Measurements from ENCODE around the gene PTPRN2. TPM values are rescaled to one million over a fixed set of nuclear protein-coding genes. Genes with fewer than 3 reads are reported as not detected.

PTPRN2 gene
- total and polyA plus RNA-seq, 2 of the 8 experiments (the other 6 are each of a cell fraction or from before 2014, with no cell fraction given): 2.6 to 4.5 TPM

- TF ChIP-seq, protein P1, sequence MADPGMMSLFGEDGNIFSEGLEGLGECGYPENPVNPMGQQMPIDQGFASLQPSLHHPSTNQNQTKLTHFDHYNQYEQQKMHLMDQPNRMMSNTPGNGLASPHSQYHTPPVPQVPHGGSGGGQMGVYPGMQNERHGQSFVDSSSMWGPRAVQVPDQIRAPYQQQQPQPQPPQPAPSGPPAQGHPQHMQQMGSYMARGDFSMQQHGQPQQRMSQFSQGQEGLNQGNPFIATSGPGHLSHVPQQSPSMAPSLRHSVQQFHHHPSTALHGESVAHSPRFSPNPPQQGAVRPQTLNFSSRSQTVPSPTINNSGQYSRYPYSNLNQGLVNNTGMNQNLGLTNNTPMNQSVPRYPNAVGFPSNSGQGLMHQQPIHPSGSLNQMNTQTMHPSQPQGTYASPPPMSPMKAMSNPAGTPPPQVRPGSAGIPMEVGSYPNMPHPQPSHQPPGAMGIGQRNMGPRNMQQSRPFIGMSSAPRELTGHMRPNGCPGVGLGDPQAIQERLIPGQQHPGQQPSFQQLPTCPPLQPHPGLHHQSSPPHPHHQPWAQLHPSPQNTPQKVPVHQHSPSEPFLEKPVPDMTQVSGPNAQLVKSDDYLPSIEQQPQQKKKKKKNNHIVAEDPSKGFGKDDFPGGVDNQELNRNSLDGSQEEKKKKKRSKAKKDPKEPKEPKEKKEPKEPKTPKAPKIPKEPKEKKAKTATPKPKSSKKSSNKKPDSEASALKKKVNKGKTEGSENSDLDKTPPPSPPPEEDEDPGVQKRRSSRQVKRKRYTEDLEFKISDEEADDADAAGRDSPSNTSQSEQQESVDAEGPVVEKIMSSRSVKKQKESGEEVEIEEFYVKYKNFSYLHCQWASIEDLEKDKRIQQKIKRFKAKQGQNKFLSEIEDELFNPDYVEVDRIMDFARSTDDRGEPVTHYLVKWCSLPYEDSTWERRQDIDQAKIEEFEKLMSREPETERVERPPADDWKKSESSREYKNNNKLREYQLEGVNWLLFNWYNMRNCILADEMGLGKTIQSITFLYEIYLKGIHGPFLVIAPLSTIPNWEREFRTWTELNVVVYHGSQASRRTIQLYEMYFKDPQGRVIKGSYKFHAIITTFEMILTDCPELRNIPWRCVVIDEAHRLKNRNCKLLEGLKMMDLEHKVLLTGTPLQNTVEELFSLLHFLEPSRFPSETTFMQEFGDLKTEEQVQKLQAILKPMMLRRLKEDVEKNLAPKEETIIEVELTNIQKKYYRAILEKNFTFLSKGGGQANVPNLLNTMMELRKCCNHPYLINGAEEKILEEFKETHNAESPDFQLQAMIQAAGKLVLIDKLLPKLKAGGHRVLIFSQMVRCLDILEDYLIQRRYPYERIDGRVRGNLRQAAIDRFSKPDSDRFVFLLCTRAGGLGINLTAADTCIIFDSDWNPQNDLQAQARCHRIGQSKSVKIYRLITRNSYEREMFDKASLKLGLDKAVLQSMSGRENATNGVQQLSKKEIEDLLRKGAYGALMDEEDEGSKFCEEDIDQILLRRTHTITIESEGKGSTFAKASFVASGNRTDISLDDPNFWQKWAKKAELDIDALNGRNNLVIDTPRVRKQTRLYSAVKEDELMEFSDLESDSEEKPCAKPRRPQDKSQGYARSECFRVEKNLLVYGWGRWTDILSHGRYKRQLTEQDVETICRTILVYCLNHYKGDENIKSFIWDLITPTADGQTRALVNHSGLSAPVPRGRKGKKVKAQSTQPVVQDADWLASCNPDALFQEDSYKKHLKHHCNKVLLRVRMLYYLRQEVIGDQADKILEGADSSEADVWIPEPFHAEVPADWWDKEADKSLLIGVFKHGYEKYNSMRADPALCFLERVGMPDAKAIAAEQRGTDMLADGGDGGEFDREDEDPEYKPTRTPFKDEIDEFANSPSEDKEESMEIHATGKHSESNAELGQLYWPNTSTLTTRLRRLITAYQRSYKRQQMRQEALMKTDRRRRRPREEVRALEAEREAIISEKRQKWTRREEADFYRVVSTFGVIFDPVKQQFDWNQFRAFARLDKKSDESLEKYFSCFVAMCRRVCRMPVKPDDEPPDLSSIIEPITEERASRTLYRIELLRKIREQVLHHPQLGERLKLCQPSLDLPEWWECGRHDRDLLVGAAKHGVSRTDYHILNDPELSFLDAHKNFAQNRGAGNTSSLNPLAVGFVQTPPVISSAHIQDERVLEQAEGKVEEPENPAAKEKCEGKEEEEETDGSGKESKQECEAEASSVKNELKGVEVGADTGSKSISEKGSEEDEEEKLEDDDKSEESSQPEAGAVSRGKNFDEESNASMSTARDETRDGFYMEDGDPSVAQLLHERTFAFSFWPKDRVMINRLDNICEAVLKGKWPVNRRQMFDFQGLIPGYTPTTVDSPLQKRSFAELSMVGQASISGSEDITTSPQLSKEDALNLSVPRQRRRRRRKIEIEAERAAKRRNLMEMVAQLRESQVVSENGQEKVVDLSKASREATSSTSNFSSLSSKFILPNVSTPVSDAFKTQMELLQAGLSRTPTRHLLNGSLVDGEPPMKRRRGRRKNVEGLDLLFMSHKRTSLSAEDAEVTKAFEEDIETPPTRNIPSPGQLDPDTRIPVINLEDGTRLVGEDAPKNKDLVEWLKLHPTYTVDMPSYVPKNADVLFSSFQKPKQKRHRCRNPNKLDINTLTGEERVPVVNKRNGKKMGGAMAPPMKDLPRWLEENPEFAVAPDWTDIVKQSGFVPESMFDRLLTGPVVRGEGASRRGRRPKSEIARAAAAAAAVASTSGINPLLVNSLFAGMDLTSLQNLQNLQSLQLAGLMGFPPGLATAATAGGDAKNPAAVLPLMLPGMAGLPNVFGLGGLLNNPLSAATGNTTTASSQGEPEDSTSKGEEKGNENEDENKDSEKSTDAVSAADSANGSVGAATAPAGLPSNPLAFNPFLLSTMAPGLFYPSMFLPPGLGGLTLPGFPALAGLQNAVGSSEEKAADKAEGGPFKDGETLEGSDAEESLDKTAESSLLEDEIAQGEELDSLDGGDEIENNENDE (IDR thresholded peaks at IDR 0.05; ENCODE audit: insufficient replicate concordance, low read length): no peak
- TF ChIP-seq SP2 (IDR thresholded peaks at IDR 0.05; ENCODE audit: low read length) (no peak), GTF2F1 (IDR thresholded peaks at IDR 0.05; ENCODE audit: borderline replicate concordance, low read depth, low read length) (no peak), ASH2L (IDR thresholded peaks at IDR 0.05; ENCODE audit: low read length) (no peak), KDM1A (IDR thresholded peaks at IDR 0.05; ENCODE audit: borderline replicate concordance, low read length) (no peak), SIX5 (IDR thresholded peaks at IDR 0.05; ENCODE audit: low read depth, low read length) (no peak), E2F6 (IDR thresholded peaks at IDR 0.05) (no peak)
These were observed 307.0 kb downstream of the PTPRN2 start (continued) for GRCh38 chr7:158280448-158281144.

All from H1 (cell line).